ENCODE data around the gene SMURF2.
"Not testable (repeated sequence)": the region's sequence is repeated elsewhere in the genome, so short reads cannot be mapped to it uniquely, and the experiment has no call there.

DNA sequence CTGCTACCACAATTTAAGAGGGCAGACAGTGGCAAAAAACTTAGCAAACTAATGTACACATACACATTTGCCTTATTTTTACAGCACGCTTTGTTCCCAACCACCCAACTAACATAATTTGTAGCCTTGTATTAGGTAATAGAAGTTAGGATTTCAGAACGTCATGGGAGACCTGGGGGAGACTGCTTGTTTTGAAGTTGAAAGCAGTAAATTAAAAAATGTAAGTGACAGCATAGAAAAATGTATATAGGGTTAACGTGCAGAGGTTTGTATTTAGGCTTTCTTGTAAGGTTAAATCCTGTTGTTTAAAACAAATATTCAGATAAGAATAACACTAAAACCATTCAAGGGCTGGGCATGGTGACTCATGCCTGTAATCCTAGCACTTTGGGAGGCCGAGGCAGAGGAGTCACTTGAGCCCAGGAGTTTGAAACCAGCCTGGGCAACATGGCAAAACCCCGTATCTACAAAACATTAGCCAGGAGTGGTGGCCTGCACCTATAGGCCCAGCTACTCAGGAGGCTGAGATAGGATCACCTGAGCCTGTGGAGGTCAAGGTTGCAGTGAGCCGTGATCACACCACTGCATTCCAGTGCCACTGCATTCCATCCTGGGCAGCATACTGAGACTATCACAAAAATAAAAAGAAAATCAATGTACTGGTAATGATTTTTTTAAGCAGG, 2.3 kb upstream of the SMURF2 start:
- TF ChIP-seq ARNT, NFRKB, ELF4 (IDR thresholded peaks at IDR 0.05): not testable (repeated sequence)
